Right atrium auricular region (tissue), 2 donors: ENCODE data around the gene CD44. TPM values are rescaled to one million over a fixed set of nuclear protein-coding genes. Genes with fewer than 3 reads are reported as not detected.

ENCODE experiments used
- DNase-seq: peaks from one replicate; pipeline ENCODE4 v3.0.0-alpha.2; 2019; ENCODE audit warnings: low spot score
- H3K27ac ChIP-seq, 2 donors: fragments of 200-600 bp; sonication (generic); 1 replicate in 1 of 2; 2 replicates in 1 of 2; pipeline ENCODE4 v1.5.1; 2016 to 2019
- H3K27me3 ChIP-seq, 2 donors: fragments of 200-600 bp; sonication (generic); one replicate each; pipeline versions ENCODE4 v1.5.1 to v1.6.0; 2017 to 2019
- H3K36me3 ChIP-seq: fragments of 200-600 bp; sonication (generic); one replicate; pipeline ENCODE4 v1.5.1; 2016
- H3K4me1 ChIP-seq, 2 donors: fragments of 200-600 bp; sonication (generic); one replicate each; pipeline versions ENCODE4 v1.5.1 to v1.6.0; 2017 to 2019
- H3K4me3 ChIP-seq, 2 donors: fragments of 200-600 bp; sonication (generic); 1 replicate in 1 of 2; 2 replicates in 1 of 2; pipeline ENCODE4 v1.5.1; 2017 to 2019; ENCODE audit warnings: mild to moderate bottlenecking in 1 of 2, moderate library complexity in 1 of 2
- H3K9me3 ChIP-seq, 2 donors: fragments of 200-600 bp; sonication (generic); one replicate each; pipeline ENCODE4 v1.5.1; 2019
- CTCF ChIP-seq, 2 donors: fragments of 200-600 bp; sonication (generic); IDR thresholded peaks; one replicate each; pipeline ENCODE4 v1.5.1; 2019; ENCODE audit warnings: antibody characterized with exemption in 2 of 2
- total RNA-seq, 2 donors: library from RNA; depleted of rRNA; stranded (reverse); fragments of >200 nt; gene quantifications; one replicate each; pipeline ENCODE4 v1.1.0, GENCODE V29; 2016

CD44 gene
- total RNA-seq, 2 donors from 2014 or later: 26.8 to 37.3 TPM

DNA sequence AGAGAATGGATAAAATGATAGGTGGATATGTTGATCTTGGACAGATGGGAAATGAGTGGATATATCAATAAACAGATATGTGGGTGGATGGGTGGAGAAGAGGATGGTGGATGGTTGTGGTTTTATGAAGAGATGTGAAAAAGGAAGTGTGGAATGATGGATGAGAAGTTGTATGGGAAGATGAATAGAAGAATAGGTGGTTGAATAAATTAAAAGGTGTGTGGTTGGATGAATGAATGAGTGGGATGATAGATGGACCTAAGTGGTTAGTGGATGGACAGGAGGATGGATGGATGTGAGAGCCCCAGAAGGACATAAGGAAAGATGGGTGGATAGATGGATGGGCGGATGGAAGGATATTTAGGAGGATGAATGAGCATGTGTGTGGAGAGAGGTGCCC lies 913 bp upstream of the CD44 start:
- no peak for DNase-seq
- no peak for TF ChIP-seq CTCF (IDR thresholded peaks at IDR 0.05)
- H3K4me3 ChIP-seq: peak overlapping the region in 1 of 2 donors; percentile 70
- peak overlapping the region in 1 of 2 donors; percentile 84 for H3K27ac ChIP-seq
- H3K27me3 ChIP-seq: no peaks in the 10 kb centered on the region
- H3K4me1 ChIP-seq: peaks cover 0 to 15% of the 10 kb centered on the region in 2 donors
- H3K9me3 ChIP-seq: no peaks in the 10 kb centered on the region
- H3K36me3 ChIP-seq: no peaks in the 10 kb centered on the region

DNA sequence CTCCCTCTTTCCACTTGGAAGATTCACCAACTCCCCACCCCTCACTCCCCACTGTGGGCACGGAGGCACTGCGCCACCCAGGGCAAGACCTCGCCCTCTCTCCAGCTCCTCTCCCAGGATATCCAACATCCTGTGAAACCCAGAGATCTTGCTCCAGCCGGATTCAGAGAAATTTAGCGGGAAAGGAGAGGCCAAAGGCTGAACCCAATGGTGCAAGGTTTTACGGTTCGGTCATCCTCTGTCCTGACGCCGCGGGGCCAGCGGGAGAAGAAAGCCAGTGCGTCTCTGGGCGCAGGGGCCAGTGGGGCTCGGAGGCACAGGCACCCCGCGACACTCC lies 397 bp upstream of the CD44 start:
- peaks cover 0 to 19% of the 10 kb centered on the region in 2 donors for H3K4me1 ChIP-seq

DNA sequence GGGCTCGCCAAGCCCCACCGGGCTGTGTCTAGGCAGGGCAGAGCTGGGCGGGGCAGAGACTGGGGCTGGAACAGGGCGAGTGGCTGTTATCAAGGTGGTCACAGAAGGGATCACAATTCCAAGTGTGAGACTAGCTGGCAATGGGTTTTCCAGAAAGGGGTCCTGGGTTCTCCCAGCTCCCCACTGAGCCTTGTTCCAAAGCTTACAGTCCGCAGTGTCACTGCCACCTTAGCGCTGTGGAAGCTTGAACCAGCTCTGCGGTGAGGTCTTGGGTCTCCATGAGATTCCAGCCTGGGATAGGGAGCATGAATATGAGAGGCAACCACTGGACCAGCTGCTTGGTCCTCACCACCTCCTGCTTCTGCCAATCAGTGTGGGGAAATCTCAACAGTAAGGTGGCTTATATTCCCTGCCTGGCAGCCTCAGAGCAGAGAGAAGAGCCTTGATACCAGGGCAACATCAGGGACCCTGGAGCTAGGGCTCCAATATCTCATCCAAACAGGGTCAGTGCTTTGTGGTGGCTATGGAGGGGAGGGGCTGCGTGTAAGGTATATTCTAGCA lies 831 bp downstream of the CD44 start:
- Histone ChIP-seq H3K9me3 (no peaks in the 10 kb centered on the region), H3K36me3 (no peaks in the 10 kb centered on the region), H3K4me1 (peaks cover 0 to 31% of the 10 kb centered on the region in 2 donors), H3K4me3 (peak overlapping the region; percentile 61 to 70), H3K27me3 (no peaks in the 10 kb centered on the region), H3K27ac (peak overlapping the region; percentile 84 to 86)
- TF ChIP-seq CTCF (IDR thresholded peaks at IDR 0.05): no peak
- DNase-seq: no peak

More for the DNA sequence above, 397 bp upstream of the CD44 start:
- Histone ChIP-seq H3K36me3 (no peaks in the 10 kb centered on the region), H3K4me3 (peak overlapping the region; percentile 61 to 70), H3K9me3 (no peaks in the 10 kb centered on the region), H3K27me3 (no peaks in the 10 kb centered on the region), H3K27ac (peak overlapping the region; percentile 84 to 86)
- DNase-seq: peak; percentile 64
- no peak for TF ChIP-seq CTCF (IDR thresholded peaks at IDR 0.05)

DNA sequence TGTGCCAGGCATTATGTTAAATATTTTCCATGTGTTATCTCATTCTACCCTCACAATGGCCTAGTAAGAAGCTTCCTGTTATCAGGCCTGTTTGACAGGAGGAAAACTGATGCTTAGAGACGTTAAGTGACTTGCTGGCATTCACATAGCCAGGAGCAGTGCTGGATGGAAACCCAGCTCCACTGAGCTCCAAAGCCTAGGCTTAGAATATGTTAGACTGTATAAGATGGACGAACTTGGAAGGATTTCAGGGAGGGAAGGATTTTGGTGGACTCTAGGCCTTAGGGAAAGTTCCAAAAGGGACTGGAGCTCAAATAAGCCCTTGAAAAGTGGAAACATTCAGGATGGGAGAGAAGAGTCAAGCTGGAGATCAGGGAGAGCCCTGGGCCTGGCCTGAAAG lies 2.1 kb downstream of the CD44 start:
- Histone ChIP-seq H3K9me3 (no peaks in the 10 kb centered on the region), H3K27ac (peak overlapping the region; percentile 52 to 54), H3K27me3 (no peaks in the 10 kb centered on the region), H3K4me3 (peak overlapping the region; percentile 61 to 70), H3K4me1 (peaks cover 0 to 33% of the 10 kb centered on the region in 2 donors), H3K36me3 (no peaks in the 10 kb centered on the region)
- DNase-seq: no peak
- TF ChIP-seq CTCF (IDR thresholded peaks at IDR 0.05): no peak

GRCh38 chr11:35141571-35141971 lies 2.6 kb downstream of the CD44 start:
- peak; percentile 78 for DNase-seq
- peak overlapping the region; percentile 61 to 70 for H3K4me3 ChIP-seq
- no peaks in the 10 kb centered on the region for H3K27me3 ChIP-seq
- no peaks in the 10 kb centered on the region for H3K36me3 ChIP-seq
- H3K4me1 ChIP-seq: peaks cover 0 to 33% of the 10 kb centered on the region in 2 donors
- H3K27ac ChIP-seq: peak overlapping the region; percentile 52 to 54
- no peaks in the 10 kb centered on the region for H3K9me3 ChIP-seq
- TF ChIP-seq CTCF (IDR thresholded peaks at IDR 0.05): no peak

GRCh38 chr11:35142481-35143075 lies 3.6 kb downstream of the CD44 start:
- H3K9me3 ChIP-seq: no peaks in the 10 kb centered on the region
- H3K4me3 ChIP-seq: no peak overlapping the region
- H3K27me3 ChIP-seq: no peaks in the 10 kb centered on the region
- TF ChIP-seq CTCF (IDR thresholded peaks at IDR 0.05): no peak
- H3K4me1 ChIP-seq: peaks cover 0 to 33% of the 10 kb centered on the region in 2 donors
- no peaks in the 10 kb centered on the region for H3K36me3 ChIP-seq
- H3K27ac ChIP-seq: no peak overlapping the region
- DNase-seq: no peak
